GM12892 (cell line): ENCODE measurements around the gene PKN1.
"Not testable (repeated sequence)": the region's sequence is repeated elsewhere in the genome, so short reads cannot be mapped to it uniquely, and the experiment has no call there.

ENCODE experiments used
- DNase-seq: peaks from one replicate; pipeline ENCODE4 v3.0.0; 2011; ENCODE audit not compliant: insufficient read length
- FAIRE-seq: peaks from 2 replicates; lab custom pipeline; 2011; peaks lifted over from hg19 to GRCh38; lab: Jason Lieb, UNC
- POLR2A ChIP-seq: IDR thresholded peaks from 2 replicates; pipeline ENCODE4 v1.6.1; 2011; ENCODE audit warnings: low read depth, low read length, control low read depth
- POLR2AphosphoS5 ChIP-seq: IDR thresholded peaks from 2 replicates; pipeline ENCODE4 v1.6.1; 2011; ENCODE audit warnings: low read depth, low read length, control low read depth
- TAF1 ChIP-seq: IDR thresholded peaks from 2 replicates; pipeline ENCODE4 v1.6.1; 2011; ENCODE audit warnings: low read depth, mild to moderate bottlenecking, control low read depth, low read length, borderline replicate concordance

The PKN1 gene

DNA sequence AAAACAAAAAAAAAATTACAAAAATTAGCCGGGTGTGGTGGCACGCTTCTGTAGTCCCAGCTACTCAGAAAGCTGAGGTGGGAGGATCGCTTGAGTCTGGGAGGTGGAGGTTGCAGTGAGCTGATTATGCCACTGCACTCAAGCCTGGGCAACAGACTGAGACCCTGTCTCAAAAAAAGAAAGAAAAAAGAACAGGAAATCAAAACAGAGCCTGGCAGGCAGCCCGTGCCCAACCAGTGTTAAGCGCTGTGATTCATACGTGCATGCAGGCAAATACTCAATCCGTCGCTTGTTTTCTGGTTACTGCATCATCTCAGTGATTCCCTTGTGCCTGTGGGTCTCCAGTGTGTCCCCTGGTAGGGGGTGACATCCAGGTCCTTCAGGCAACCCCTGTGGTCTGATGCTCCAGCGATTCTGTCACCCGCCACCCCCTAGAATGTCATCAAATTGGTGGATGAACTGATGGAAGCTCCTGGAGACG, 32.1 kb upstream of the PKN1 start:
- TF ChIP-seq POLR2AphosphoS5: no peak
- no peak for TF ChIP-seq POLR2A
- no peak for TF ChIP-seq TAF1
- no peak for FAIRE-seq
- DNase-seq: no peak

DNA sequence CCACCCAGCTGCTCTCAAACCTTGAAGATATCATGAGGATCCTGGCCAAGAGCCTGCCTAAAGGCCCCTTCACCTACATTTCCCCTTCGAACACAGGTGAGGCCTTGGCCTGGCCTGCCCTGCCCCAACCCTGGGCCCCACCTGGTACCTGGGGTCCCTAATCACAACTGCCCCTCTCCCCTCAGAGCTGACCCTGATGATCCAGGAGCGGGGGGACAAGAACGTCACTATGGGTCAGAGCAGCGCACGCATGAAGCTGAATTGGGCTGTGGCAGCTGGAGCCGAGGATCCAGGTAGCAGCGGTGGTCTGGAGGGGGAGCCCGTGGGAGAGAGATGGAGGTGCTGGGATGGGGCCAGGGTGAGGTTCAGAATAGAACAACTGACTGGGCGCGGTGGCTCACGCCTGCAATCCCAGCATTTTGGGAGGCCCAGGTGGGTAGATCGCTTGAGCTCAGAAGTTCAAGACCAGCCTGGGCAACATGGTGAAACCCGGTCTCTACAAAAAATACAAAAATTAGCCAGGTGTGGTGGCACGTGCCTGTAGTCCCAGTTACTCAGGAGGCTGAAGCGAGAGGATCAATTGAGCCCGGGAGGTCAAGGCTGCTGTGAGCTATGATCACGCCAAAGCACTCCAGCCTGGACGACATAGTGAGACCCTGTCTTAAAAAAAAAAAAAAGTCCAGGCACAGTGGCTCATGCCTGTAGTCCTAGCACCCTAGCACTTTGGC, 31.5 kb upstream of the PKN1 start:
- FAIRE-seq: no peak

DNA sequence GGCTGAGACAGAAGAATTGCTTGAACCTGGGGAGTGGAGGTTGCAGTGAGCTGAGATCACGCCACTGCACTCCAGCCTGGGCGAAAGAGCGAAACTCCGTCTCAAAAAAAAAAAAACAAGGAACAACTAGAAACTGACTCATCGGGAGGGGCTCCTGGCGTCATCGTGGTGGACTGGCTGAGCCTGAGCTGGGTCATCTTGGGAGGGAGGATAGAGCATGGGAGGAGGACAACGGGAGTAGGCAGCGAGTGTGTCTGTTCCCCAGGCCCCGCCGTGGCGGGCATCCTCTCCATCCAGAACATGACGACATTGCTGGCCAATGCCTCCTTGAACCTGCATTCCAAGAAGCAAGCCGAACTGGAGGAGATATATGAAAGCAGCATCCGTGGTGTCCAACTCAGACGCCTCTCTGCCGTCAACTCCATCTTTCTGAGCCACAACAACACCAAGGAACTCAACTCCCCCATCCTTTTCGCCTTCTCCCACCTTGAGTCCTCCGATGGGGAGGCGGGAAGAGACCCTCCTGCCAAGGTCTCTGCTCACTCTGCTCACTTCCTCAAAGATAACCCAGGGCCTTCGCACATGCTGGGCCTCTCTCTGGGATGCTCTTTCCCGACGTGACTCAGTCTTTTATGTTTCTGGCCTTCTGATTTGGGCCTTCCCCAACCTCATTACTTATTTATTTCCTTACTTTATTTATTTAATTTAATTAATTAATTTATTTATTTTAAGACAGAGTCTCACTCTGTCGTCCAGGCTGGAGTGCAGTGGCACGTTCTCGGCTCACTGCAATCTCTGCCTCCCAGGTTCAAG, 30.6 kb upstream of the PKN1 start:
- DNase-seq: no peak
- no peak for FAIRE-seq
- no peak for TF ChIP-seq TAF1
- no peak for TF ChIP-seq POLR2A
- peak; percentile 42; the same call in 1 of the 2 replicates for TF ChIP-seq POLR2AphosphoS5

More for the DNA sequence above, 31.5 kb upstream of the PKN1 start:
- TF ChIP-seq POLR2A: no peak; the same call in 1 of the 2 replicates
- TF ChIP-seq POLR2AphosphoS5: no peak
- no peak for TF ChIP-seq TAF1
- no peak for DNase-seq

DNA sequence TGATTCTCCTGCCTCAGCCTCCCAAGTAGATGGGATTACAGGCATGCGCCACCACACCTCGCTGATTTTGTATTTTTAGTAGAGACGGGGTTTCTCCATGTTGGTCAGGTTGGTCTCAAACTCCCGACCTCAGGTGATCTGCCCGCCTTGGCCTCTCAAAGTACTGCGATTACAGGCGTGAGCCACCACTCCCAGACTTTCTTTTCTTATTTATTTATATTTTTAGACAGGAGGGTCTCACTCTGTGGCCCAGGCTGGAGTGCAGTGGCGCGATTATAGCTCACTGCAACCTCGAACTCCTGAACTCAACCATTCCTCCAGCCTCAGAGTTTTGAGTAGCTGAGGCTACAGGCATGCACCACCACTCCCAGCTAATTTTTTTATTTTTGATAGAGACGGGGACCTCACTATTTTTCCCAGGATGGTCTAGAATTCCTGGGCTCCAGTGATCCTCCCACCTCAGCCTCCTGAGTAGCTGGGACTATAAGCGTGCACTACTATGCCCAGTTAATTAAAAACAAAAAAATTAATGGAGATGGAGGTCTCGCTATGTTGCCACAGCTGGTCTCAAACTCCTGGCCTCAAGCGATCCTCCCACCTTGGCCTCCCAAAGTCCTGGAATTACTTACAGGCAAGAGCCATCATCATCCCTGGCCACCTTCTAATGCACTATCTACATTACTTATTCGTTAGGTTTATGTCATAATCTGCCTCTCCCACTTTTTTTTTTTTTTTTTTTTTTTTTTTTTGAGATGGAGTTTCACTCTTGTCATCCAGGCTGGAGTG, 29.8 kb upstream of the PKN1 start:
- not testable (repeated sequence) for FAIRE-seq, DNase-seq

DNA sequence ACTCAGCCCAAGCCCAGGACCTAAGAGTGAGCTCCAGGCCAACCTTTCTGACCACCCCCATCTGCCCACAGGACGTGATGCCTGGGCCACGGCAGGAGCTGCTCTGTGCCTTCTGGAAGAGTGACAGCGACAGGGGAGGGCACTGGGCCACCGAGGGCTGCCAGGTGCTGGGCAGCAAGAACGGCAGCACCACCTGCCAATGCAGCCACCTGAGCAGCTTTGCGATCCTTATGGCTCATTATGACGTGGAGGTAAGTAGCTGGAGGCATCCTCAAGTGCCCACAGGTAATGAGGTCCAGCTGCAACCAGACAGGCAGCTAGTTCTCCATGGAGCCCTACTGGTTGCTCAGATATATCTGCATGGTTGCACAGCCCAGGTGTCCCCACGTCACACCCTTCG, 28.8 kb upstream of the PKN1 start:
- DNase-seq (no peak), FAIRE-seq (no peak)
- no peak for TF ChIP-seq POLR2AphosphoS5
- TF ChIP-seq POLR2A: peak; percentile 37; the same call in 1 of the 2 replicates

DNA sequence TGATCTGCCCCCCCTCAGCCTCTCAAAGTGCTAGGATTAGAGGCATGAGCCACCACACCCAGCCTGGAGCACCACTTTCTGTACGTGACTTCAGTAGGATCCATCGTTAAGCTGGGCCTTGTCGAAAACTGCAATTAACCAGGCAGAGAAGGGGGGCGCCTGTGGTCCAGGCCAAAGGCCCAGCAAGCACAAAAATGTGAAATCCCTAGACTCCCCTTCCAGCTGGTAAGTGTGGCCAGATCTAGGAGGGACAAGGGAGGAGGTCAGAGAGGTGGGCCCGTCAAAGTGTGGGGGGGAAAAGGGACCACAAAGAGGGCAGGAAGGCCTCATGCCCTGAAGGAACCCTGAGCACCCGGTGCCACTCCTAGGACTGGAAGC, 27.7 kb upstream of the PKN1 start:
- DNase-seq (no peak), FAIRE-seq (no peak)
- no peak for TF ChIP-seq POLR2A
- TF ChIP-seq POLR2AphosphoS5: no peak
- TF ChIP-seq TAF1: no peak

DNA sequence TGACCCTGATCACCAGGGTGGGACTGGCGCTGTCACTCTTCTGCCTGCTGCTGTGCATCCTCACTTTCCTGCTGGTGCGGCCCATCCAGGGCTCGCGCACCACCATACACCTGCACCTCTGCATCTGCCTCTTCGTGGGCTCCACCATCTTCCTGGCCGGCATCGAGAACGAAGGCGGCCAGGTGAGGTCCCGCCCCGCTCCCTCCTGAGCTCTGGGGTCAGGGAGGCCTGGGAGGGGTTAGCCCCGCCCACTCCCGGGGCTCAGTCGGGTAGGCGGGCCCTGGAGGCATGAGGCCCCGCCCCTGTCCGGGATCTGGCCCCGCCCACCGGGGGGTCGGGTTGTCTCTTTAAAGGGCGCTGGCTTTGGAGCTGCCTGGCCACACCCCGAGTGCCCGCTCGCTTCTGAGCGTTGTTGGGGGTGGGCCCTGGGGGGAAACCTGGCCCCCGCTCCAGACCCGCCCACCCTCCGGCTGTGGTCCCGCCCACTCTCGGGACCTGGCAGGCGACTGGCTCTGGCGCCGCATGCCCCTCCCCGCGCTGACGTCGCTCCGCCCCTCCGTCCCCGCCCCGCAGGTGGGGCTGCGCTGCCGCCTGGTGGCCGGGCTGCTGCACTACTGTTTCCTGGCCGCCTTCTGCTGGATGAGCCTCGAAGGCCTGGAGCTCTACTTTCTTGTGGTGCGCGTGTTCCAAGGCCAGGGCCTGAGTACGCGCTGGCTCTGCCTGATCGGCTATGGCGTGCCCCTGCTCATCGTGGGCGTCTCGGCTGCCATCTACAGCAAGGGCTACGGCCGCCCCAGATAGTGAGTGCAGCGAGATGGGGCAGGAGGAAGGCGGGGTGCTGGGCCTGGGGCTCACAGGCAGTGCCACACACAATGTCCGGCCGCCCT, 27.1 kb upstream of the PKN1 start:
- FAIRE-seq (peak; percentile 97), DNase-seq (peak; percentile 99)
- TF ChIP-seq POLR2AphosphoS5 (peak; percentile 33), POLR2A (no peak; the same call in 1 of the 2 replicates)

DNA sequence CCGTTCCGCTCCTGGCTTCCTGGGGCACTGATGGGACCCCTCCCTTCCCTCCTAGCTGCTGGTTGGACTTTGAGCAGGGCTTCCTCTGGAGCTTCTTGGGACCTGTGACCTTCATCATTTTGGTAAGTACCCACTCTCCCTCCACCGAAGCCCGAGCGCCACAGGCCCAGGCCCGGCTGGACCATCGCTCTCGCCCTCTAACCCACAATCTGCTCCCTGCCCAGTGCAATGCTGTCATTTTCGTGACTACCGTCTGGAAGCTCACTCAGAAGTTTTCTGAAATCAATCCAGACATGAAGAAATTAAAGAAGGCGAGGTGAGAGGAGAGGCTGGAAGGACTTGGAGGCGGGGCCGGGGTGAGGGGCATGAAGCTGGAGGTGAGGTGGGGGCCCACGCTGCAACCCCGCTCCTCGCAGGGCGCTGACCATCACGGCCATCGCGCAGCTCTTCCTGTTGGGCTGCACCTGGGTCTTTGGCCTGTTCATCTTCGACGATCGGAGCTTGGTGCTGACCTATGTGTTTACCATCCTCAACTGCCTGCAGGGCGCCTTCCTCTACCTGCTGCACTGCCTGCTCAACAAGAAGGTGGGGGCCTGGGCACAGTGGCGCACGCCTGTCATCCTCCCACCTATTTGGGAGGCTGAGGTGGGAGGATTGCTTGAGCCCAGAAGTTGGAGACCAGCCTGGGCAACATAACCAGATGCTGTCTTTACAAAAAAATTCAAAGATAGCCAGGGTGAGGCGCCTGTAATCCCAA, 26.3 kb upstream of the PKN1 start:
- DNase-seq (no peak), FAIRE-seq (no peak)
- TF ChIP-seq TAF1 (no peak), POLR2A (peak; percentile 27; the same call in 1 of the 2 replicates), POLR2AphosphoS5 (no peak; the same call in 1 of the 2 replicates)

DNA sequence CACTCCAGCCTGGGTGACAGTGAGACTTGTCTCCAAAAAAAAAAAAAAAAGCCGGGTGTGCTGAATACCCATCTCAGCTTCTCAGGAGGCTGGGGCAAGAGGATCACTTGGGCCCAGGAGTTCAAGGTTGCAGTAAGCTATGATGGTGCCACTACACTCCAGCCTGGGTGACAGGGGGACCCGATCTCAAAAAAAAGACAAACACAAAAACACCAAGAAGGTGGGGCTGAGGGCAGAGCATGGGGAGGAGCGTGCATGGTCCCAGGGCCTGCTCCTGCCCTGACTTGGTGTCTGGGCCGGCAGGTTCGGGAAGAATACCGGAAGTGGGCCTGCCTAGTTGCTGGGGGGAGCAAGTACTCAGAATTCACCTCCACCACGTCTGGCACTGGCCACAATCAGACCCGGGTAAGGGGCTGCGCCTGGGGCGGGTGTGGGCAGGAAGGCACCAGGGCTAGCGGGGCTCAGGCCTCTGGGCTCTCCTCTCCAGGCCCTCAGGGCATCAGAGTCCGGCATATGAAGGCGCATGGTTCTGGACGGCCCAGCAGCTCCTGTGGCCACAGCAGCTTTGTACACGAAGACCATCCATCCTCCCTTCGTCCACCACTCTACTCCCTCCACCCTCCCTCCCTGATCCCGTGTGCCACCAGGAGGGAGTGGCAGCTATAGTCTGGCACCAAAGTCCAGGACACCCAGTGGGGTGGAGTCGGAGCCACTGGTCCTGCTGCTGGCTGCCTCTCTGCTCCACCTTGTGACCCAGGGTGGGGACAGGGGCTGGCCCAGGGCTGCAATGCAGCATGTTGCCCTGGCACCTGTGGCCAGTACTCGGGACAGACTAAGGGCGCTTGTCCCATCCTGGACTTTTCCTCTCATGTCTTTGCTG, 25.3 kb upstream of the PKN1 start:
- FAIRE-seq (no peak), DNase-seq (no peak)
- TF ChIP-seq POLR2AphosphoS5 (peak; percentile 98), TAF1 (no peak), POLR2A (peak; percentile 92)
